Stimulated activated CD8-positive, alpha-beta memory T cell treated with anti-CD3 and anti-CD28 coated beads, Interleukin-4, amount 100 ng/mL, for 24 hours (primary cell): ENCODE data around the gene GLIS1.

Experiments used
- DNase-seq: peaks from one replicate; pipeline ENCODE4 v3.0.0-alpha.2; 2020; ENCODE audit warnings: low read depth

Gene GLIS1

DNA sequence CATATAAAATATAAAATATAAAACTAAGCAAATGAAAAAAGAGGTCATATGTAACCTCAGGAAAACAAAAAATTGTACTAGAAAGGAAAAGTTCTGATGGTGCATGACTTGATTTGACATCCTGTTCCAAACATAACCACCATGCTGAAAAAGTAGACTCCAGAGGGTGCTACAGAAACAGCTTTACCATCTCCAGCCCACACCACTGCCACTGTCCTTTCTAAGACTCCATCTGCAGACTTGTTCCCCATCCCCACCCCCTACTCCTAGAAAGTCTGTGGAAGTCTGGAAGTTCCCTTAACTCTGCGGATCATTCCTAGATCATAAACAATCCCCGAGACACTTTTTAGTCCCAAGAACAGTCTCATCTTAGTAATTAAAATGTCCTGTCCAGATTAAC is 20.5 kb downstream of the GLIS1 start:
- no peak for DNase-seq

GRCh38 chr1:53717025-53717804 is 21.7 kb downstream of the GLIS1 start:
- DNase-seq = no peak

DNA sequence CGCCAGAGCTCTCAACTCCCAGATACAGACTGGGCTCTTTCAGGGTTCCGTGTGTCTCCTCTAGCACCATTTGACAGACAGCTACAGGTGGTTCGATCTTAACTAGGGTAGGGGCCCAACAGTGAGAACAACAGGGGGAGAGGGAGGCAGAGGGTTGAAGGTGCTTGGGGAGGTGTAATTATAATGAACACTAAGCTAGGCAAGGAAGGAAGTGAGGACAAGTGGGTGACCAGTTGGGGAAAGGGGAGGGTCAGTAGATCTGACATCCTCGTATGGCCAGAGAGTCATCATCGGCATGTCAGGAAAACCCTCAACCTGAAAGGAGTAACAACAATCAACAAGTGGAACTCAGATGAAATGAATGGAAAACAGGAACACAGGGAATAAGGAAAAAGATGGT is 22.8 kb downstream of the GLIS1 start:
- DNase-seq = no peak

DNA sequence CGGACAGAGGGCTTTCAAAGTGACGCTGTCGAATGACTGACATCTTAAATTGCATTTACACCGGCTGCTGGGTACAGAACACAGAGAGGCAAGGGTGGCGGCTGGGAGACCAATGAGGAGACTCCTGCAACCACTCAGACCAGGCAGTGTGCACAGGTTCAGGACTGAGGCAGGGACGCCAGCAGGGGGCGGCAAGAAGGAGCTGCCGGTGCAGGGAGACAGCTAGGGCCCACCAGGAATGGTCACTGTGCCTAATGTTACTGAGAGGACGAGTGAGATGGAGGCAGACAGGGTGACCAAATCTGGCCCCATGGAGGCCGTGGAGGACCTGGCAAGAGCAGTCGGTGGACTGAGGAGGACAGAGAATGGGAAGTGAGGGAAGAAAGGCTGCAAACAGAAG is 23.5 kb downstream of the GLIS1 start:
- no peak for DNase-seq

DNA sequence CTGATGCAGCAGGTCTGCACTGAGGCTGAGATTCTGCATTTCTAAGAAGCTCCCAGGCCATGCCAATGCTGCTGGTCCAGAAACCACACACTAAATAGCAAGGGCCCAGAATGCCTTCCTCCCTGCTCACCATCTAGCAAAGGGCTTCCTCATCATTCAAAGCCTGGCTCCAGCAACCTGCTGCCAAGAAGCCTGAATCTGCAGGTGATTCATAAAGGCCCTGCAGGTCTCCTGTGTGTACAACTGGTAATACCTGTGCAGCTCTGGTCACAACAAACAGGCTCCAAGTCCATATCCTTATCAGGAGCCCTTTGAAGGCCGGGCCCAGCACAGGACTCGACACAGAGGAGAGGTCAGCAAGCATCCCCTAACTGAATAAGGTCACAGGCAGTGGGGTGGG is 26.7 kb downstream of the GLIS1 start:
- DNase-seq = no peak

- no peak for DNase-seq
Measured at GRCh38 chr1:53710584-53710983, 28.4 kb downstream of the GLIS1 start.

- no peak for DNase-seq
Measured at GRCh38 chr1:53708687-53709086, 30.3 kb downstream of the GLIS1 start.

DNA sequence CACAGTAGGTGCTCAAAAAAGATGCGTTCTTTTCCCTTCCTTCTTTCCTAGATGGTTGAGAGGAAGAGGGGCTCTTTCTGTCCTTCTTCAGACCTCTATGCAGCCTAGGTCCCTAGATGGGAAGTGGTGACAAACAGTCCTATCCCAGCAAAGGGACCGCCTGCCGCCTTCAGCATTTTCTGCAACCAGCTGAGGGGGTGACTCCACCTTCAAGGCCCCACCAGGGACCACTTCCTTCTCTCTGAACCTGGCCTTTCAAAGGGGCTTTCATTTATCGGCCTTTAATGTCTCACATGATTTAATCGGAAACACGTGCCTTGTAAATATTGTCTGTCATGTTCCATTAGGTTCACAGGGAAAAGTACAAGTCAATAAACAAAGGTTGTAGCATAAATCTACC is 32.6 kb downstream of the GLIS1 start:
- DNase-seq = no peak

- DNase-seq = no peak
Measured at GRCh38 chr1:53705446-53706096, 33.4 kb downstream of the GLIS1 start.

DNA sequence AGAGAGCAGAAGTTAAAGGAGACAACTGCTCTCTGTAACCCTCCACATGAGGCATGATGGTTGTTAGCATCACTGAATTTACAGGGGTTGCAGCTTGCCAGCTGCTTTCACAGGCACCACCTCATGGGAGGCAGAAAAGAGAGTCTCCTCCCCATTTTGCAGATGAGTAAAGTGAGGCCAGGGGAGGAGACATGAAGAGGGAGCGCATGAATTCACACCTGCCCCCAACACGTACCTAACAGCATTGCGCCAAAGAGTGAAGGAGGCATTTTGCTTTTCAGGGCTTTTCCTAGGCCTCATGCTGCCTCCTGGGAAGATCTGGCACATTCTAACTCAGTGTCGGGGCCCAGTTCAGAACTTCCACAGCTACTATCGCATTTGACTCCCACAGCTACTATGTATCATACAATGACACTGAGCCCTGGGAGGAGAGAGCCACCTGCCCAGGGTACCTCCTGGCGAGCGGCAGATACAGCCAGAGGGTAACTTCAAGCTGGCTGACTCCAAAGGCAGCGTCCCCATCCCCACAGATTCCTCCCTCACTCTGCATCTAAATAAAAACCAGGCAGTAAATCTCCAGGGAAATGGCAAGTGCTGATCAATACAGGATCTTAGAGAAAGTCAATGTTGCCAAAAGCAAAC is 34.0 kb downstream of the GLIS1 start:
- DNase-seq = no peak

DNA sequence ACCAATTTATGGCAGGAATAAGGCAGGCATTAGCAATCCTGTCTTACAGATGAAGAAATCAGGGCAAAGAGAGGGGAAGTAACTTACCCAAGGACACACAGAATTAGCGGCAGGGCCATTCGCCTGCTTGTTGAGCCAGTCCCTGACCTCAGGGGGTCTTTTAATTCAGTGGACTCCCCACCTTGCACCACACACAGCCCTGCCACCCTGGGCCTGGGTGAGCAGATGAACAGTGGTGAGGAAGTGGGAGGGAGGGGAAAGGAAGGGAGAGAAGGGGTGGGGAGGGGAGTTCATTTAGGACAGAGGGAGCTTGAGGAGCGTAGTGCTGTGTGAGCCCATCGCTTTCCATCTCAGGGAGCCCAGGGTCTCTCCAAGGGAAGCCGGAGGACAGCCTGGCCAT is 34.7 kb downstream of the GLIS1 start:
- DNase-seq = no peak

GRCh38 chr1:53703174-53703573 is 35.8 kb downstream of the GLIS1 start:
- no peak for DNase-seq

DNA sequence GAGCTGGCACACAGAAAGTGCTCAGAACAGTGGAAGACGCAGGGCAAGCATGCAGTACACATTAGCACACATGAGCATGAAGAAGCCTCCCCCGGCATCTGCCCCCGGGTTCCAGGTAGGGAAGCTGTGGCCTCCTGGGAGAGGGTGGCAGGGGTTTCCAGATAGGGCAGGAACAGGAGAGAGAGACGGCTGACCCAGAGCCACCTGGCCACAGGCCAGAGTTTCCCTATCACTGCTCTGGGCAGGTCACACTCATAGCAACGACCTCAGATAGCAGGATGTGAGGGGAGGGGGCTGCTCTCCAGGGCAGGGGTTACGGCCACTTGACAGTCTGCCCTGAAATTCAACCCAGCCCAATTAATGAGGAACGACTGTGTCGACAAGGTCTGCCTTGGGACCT is 36.6 kb downstream of the GLIS1 start:
- DNase-seq = no peak

DNA sequence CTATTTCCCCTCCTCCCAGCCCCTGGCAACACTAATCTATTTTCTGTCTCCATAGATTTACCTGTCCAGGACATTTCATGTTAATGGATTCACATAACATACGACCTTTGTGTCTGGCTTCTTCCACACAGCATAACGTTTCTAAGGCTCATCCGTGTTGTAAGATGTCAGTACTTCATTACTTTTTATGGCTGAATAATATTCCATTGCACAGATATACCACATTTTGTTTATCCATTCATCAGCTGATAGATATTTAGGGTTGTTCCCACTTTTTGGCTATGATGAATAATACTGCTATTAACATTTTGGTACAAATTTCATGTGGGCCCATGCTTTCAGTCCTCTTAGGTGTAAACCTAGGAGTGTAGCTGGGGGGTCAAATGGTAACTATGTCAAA is 38.2 kb downstream of the GLIS1 start:
- DNase-seq = no peak

GRCh38 chr1:53699981-53700380 is 39.0 kb downstream of the GLIS1 start:
- DNase-seq = no peak

GRCh38 chr1:53698384-53698980 is 40.5 kb downstream of the GLIS1 start:
- no peak for DNase-seq

DNA sequence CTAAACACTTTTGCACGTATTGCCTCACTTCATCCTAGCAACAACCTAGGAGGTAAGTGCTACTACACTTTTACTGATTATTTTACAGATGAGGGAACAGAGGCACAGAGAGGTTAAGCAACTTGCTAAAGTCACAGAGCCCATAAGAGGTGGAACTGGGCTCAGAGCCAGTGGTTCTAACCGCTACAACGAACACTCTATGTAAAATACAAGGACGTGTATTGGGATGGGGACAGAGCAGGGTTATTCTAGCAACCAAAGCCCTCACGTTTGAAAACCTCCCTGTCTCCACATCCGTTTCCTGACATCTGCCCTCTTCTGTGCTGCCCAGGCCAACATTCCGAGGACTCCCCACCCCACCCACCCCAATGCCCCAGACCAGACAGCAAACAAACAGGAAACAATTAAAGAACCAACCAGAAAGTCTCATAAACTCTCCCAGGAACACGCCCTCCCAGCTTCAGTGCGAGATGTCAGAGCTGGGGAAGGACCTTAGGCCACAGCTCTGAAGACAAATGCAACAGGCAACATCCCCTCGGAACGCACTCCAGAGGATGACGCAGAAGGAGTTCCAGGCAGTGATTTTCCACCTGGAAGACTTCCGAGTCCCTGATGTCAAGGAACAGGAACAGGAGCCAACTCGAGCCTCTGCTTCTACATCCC is 41.1 kb downstream of the GLIS1 start:
- DNase-seq = no peak

GRCh38 chr1:53696990-53697389 is 42.0 kb downstream of the GLIS1 start:
- no peak for DNase-seq

DNA sequence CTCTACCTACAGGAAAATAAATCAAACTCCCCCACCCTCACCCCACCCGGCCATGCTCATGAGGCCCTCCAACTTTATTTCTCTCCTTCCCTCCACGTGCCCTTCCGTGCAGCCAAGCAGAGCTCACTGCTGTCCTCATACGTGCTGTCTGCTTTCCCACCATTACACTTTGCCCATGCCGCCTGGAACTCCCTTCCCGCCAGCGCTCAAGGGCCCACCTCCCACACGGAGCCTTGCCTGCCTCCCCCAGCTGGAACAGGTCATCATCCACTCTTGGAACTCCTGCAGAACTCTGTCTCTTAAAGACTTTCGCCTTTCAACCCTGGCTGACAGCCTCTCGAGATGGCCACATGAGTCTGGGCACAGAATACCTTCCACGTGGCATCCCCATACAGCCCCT is 42.4 kb downstream of the GLIS1 start:
- DNase-seq = no peak

DNA sequence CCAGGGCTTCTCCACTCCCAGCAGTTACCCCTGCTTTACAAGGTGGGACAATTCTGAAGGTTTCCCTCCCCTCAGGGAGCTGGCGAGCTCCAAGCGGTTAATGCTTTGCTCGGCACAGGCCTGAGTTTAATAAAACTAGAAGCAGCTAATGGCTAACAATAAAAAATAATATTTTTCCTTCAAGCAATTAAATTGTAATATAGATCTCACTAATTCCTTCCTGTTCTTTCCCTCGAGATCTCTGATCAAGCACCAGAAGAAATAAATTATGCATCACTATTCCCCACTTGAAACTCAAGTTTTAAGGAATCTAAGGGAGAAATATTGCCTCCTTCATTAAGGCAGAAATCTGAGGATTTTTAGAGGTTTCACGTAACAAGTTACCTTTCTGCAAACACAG is 42.9 kb downstream of the GLIS1 start:
- DNase-seq = no peak

GRCh38 chr1:53695116-53695515 is 43.8 kb downstream of the GLIS1 start:
- no peak for DNase-seq

GRCh38 chr1:53694718-53695091 is 44.3 kb downstream of the GLIS1 start:
- DNase-seq = no peak
